HEK293 (cell line): ENCODE data around the gene CDON.

Source experiments
- BCL11A ChIP-seq: fragments of 450-650 bp; formaldehyde crosslinking; IDR thresholded peaks from 2 replicates; pipeline ENCODE4 v1.5.1; 2016; ENCODE audit warnings: low read depth, missing biosample characterization, missing genetic modification characterization
- SP2 ChIP-seq: fragments of 450-650 bp; formaldehyde crosslinking; IDR thresholded peaks from 2 replicates; pipeline ENCODE4 v1.5.1; 2016; ENCODE audit warnings: missing biosample characterization, missing genetic modification characterization
- ZFHX2 ChIP-seq: fragments of 450-650 bp; formaldehyde crosslinking; conservative IDR thresholded peaks from 2 replicates; pipeline ENCODE4 v1.5.1; 2016; ENCODE audit warnings: missing biosample characterization, missing genetic modification characterization
- ZNF133 ChIP-seq: fragments of 450-650 bp; formaldehyde crosslinking; IDR thresholded peaks from 2 replicates; pipeline ENCODE4 v1.5.1; 2016; ENCODE audit warnings: missing biosample characterization, missing genetic modification characterization
- ZNF138 ChIP-seq: fragments of 450-650 bp; formaldehyde crosslinking; IDR thresholded peaks from 2 replicates; pipeline ENCODE4 v1.5.1; 2016; ENCODE audit warnings: missing biosample characterization, missing genetic modification characterization, borderline replicate concordance
- ZXDB ChIP-seq: fragments of 450-650 bp; formaldehyde crosslinking; IDR thresholded peaks from 2 replicates; pipeline ENCODE4 v1.5.1; 2016; ENCODE audit warnings: missing biosample characterization, missing genetic modification characterization
- TF ChIP-seq, protein P1 (sequence below): fragments of 450-650 bp; formaldehyde crosslinking; IDR thresholded peaks from 2 replicates; pipeline ENCODE4 v1.5.1; 2016; ENCODE audit warnings: missing biosample characterization, missing genetic modification characterization

DNA sequence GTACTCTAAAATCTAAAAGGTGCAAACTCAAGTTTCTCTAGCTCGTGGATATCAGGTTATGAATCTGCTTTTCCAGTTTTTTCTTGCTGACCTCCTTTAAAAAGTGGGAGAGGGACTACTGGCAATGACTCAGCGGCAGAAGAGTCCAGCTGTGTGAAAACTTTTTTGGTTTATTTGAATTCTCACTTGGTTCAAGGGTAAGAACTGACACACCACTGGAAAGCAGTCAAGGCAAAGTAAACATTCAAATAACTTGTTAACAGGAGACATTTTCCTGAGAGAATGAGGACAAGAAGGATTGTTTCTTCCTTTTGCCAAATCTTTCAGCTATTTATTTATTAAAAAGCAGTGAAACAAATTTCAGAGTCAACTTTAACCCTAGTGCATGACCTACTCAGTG is 36.1 kb downstream of the CDON start:
- TF ChIP-seq ZXDB (tag by site-specific recombination), result no peak
- no peak for TF ChIP-seq SP2 (tag by site-specific recombination)
- no peak for TF ChIP-seq ZNF138
- no peak for TF ChIP-seq ZNF133
- TF ChIP-seq, protein P1, sequence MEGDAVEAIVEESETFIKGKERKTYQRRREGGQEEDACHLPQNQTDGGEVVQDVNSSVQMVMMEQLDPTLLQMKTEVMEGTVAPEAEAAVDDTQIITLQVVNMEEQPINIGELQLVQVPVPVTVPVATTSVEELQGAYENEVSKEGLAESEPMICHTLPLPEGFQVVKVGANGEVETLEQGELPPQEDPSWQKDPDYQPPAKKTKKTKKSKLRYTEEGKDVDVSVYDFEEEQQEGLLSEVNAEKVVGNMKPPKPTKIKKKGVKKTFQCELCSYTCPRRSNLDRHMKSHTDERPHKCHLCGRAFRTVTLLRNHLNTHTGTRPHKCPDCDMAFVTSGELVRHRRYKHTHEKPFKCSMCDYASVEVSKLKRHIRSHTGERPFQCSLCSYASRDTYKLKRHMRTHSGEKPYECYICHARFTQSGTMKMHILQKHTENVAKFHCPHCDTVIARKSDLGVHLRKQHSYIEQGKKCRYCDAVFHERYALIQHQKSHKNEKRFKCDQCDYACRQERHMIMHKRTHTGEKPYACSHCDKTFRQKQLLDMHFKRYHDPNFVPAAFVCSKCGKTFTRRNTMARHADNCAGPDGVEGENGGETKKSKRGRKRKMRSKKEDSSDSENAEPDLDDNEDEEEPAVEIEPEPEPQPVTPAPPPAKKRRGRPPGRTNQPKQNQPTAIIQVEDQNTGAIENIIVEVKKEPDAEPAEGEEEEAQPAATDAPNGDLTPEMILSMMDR (tag by site-specific recombination), result no peak
- TF ChIP-seq BCL11A, result no peak
- no peak for TF ChIP-seq ZFHX2 (tag by site-specific recombination)
